ENCODE results near the gene CSN1S1.
"Not testable (repeated sequence)": the region's sequence is repeated elsewhere in the genome, so short reads cannot be mapped to it uniquely, and the experiment has no call there.

CSN1S1 gene

GRCh38 chr4:69907151-69907550 lies 23.7 kb upstream of the CSN1S1 start:
- H3K27me3 ChIP-seq (ENCODE audit: insufficient read depth, insufficient read length) = no peaks in the 10 kb centered on the region
- no peak overlapping the region for H3K9ac ChIP-seq (ENCODE audit: insufficient read length, low read depth)
- no peaks in the 10 kb centered on the region for H3K9me3 ChIP-seq (ENCODE audit: insufficient read depth, low read length)
- TF ChIP-seq YY1 (IDR thresholded peaks at IDR 0.05; ENCODE audit: insufficient read depth, insufficient read length) = no peak
- no peak for TF ChIP-seq SUZ12 (IDR thresholded peaks at IDR 0.05; ENCODE audit: extremely low read depth, insufficient read depth, insufficient read length)
- TF ChIP-seq ZNF274 (IDR thresholded peaks at IDR 0.05; ENCODE audit: low read depth, low read length) = no peak
- H3K4me3 ChIP-seq (ENCODE audit: insufficient read length, low read depth) = no peak overlapping the region
- H3K36me3 ChIP-seq (ENCODE audit: insufficient read depth, insufficient read length, low read length) = no peaks in the 10 kb centered on the region
- no peak for DNase-seq (ENCODE audit: low read depth, low spot score)
- no peaks in the 10 kb centered on the region for H3K4me1 ChIP-seq (ENCODE audit: insufficient read depth, insufficient read length)

GRCh38 chr4:69909195-69909594 lies 21.7 kb upstream of the CSN1S1 start:
- no peak for DNase-seq (ENCODE audit: low read depth, low spot score)
- Histone ChIP-seq H3K27me3 (ENCODE audit: insufficient read depth, insufficient read length) (no peaks in the 10 kb centered on the region), H3K9me3 (ENCODE audit: insufficient read depth, low read length) (no peaks in the 10 kb centered on the region), H3K9ac (ENCODE audit: insufficient read length, low read depth) (no peak overlapping the region), H3K4me3 (ENCODE audit: insufficient read length, low read depth) (no peak overlapping the region), H3K4me1 (ENCODE audit: insufficient read depth, insufficient read length) (no peaks in the 10 kb centered on the region), H3K36me3 (ENCODE audit: insufficient read depth, insufficient read length, low read length) (no peaks in the 10 kb centered on the region)
- TF ChIP-seq SUZ12 (IDR thresholded peaks at IDR 0.05; ENCODE audit: extremely low read depth, insufficient read depth, insufficient read length) (no peak), ZNF274 (IDR thresholded peaks at IDR 0.05; ENCODE audit: low read depth, low read length) (no peak), YY1 (IDR thresholded peaks at IDR 0.05; ENCODE audit: insufficient read depth, insufficient read length) (no peak)

GRCh38 chr4:69910016-69910782 lies 20.7 kb upstream of the CSN1S1 start:
- Histone ChIP-seq H3K36me3 (ENCODE audit: insufficient read depth, insufficient read length, low read length) (no peaks in the 10 kb centered on the region), H3K9me3 (ENCODE audit: insufficient read depth, low read length) (no peaks in the 10 kb centered on the region), H3K4me3 (ENCODE audit: insufficient read length, low read depth) (no peak overlapping the region), H3K9ac (ENCODE audit: insufficient read length, low read depth) (no peak overlapping the region), H3K4me1 (ENCODE audit: insufficient read depth, insufficient read length) (no peaks in the 10 kb centered on the region), H3K27me3 (ENCODE audit: insufficient read depth, insufficient read length) (no peaks in the 10 kb centered on the region)
- DNase-seq (ENCODE audit: low read depth, low spot score) = no peak
- TF ChIP-seq SUZ12 (IDR thresholded peaks at IDR 0.05; ENCODE audit: extremely low read depth, insufficient read depth, insufficient read length) (no peak), ZNF274 (IDR thresholded peaks at IDR 0.05; ENCODE audit: low read depth, low read length) (no peak), YY1 (IDR thresholded peaks at IDR 0.05; ENCODE audit: insufficient read depth, insufficient read length) (no peak)

- no peaks in the 10 kb centered on the region for H3K27me3 ChIP-seq (ENCODE audit: insufficient read depth, insufficient read length)
- no peak for DNase-seq (ENCODE audit: low read depth, low spot score)
- H3K4me3 ChIP-seq (ENCODE audit: insufficient read length, low read depth) = no peak overlapping the region
- H3K36me3 ChIP-seq (ENCODE audit: insufficient read depth, insufficient read length, low read length) = no peaks in the 10 kb centered on the region
- no peaks in the 10 kb centered on the region for H3K9me3 ChIP-seq (ENCODE audit: insufficient read depth, low read length)
- no peak overlapping the region for H3K9ac ChIP-seq (ENCODE audit: insufficient read length, low read depth)
- no peaks in the 10 kb centered on the region for H3K4me1 ChIP-seq (ENCODE audit: insufficient read depth, insufficient read length)
- no peak for TF ChIP-seq YY1 (IDR thresholded peaks at IDR 0.05; ENCODE audit: insufficient read depth, insufficient read length)
- TF ChIP-seq ZNF274 (IDR thresholded peaks at IDR 0.05; ENCODE audit: low read depth, low read length) = no peak
- TF ChIP-seq SUZ12 (IDR thresholded peaks at IDR 0.05; ENCODE audit: extremely low read depth, insufficient read depth, insufficient read length) = no peak
Observed at GRCh38 chr4:69920874-69921273, 10.0 kb upstream of the CSN1S1 start.

- H3K4me1 ChIP-seq (ENCODE audit: insufficient read depth, insufficient read length); H3K4me3 ChIP-seq (ENCODE audit: insufficient read length, low read depth); H3K9me3 ChIP-seq (ENCODE audit: insufficient read depth, low read length); H3K36me3 ChIP-seq (ENCODE audit: insufficient read depth, insufficient read length, low read length); H3K9ac ChIP-seq (ENCODE audit: insufficient read length, low read depth); DNase-seq (ENCODE audit: low read depth, low spot score); H3K27me3 ChIP-seq (ENCODE audit: insufficient read depth, insufficient read length): not testable (repeated sequence)
Observed at GRCh38 chr4:69923782-69924410, 7.0 kb upstream of the CSN1S1 start.

- Histone ChIP-seq H3K9ac (ENCODE audit: insufficient read length, low read depth) (no peak overlapping the region), H3K36me3 (ENCODE audit: insufficient read depth, insufficient read length, low read length) (no peaks in the 10 kb centered on the region), H3K4me1 (ENCODE audit: insufficient read depth, insufficient read length) (no peaks in the 10 kb centered on the region), H3K9me3 (ENCODE audit: insufficient read depth, low read length) (no peaks in the 10 kb centered on the region), H3K4me3 (ENCODE audit: insufficient read length, low read depth) (no peak overlapping the region), H3K27me3 (ENCODE audit: insufficient read depth, insufficient read length) (no peaks in the 10 kb centered on the region)
- no peak for DNase-seq (ENCODE audit: low read depth, low spot score)
- TF ChIP-seq SUZ12 (IDR thresholded peaks at IDR 0.05; ENCODE audit: extremely low read depth, insufficient read depth, insufficient read length) (no peak), YY1 (IDR thresholded peaks at IDR 0.05; ENCODE audit: insufficient read depth, insufficient read length) (no peak), ZNF274 (IDR thresholded peaks at IDR 0.05; ENCODE audit: low read depth, low read length) (no peak)
Observed at GRCh38 chr4:69934150-69934549, 3.3 kb downstream of the CSN1S1 start.

GRCh38 chr4:69936566-69936965 lies 5.7 kb downstream of the CSN1S1 start:
- Histone ChIP-seq H3K4me3 (ENCODE audit: insufficient read length, low read depth) (no peak overlapping the region), H3K36me3 (ENCODE audit: insufficient read depth, insufficient read length, low read length) (no peaks in the 10 kb centered on the region), H3K9ac (ENCODE audit: insufficient read length, low read depth) (no peak overlapping the region), H3K27me3 (ENCODE audit: insufficient read depth, insufficient read length) (no peaks in the 10 kb centered on the region), H3K4me1 (ENCODE audit: insufficient read depth, insufficient read length) (no peaks in the 10 kb centered on the region), H3K9me3 (ENCODE audit: insufficient read depth, low read length) (no peaks in the 10 kb centered on the region)
- no peak for DNase-seq (ENCODE audit: low read depth, low spot score)
- TF ChIP-seq SUZ12 (IDR thresholded peaks at IDR 0.05; ENCODE audit: extremely low read depth, insufficient read depth, insufficient read length) (no peak), YY1 (IDR thresholded peaks at IDR 0.05; ENCODE audit: insufficient read depth, insufficient read length) (no peak), ZNF274 (IDR thresholded peaks at IDR 0.05; ENCODE audit: low read depth, low read length) (no peak)

Measured in NT2/D1 (cell line).